GM21723 (cell line): Measurements from ENCODE around the gene ABCA4.

Experiments used
- ATAC-seq: cut with Tn5 transposase; IDR thresholded peaks from one replicate; pipeline ENCODE4 v1.9.1; 2021; ENCODE audit warnings: mild to moderate bottlenecking, moderate library complexity; ENCODE audit not compliant: unreplicated experiment

ABCA4 gene

DNA sequence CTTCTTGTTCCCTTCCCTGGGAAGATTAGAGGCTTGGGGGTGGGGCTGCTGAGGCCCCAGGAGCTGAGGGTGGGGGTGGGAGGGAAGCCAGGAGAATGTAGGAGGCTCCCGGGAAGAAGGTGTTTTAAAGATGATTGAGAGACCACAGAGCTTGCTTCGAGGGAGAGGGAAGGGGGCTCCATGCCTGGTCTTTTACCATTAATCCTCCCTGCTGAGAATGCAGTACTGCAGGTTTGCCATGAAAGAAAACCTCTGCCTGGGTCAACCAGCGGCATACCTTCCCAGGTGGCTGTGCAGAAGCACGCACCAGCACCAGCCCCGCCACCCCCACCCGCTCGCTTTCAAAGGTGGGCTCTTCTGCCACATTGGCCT is 15.4 kb downstream of the ABCA4 start:
- ATAC-seq, result no peak

DNA sequence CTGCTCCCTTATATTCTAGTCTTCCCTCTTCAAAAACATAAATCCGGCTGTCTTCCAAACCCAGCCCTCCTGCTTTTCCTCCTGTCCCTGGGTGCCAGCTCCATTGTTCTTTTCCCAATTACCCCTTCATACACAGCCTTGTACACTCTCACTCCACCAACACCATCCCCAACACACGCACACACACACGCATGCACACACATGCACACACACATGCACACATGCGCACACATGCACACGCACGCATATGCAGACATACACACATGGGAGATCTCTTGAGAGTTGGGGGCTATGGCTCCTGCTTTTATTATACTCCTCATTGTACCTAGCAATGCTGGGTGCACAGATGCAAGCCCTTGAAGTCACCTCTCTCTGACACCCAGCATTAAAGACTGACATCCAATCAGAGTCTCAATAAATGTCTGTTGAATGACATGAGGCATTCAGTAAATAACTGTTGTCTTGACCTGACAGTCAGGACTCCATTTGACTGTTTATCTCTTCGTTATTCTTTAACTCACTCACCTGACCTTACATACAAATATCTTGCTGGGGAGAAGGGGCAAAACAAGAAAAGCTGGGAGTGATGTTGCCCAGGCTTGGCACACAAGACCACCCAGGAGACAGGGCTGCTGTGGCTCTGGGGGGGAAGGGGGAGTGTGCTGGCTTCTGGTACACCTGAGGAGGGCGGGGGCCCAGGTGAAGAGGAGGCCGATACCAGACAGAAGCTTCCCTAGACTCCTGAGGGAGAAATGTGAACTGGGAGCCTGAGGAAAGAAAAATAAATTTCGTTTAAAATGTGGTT is 16.0 kb downstream of the ABCA4 start:
- ATAC-seq, result no peak

DNA sequence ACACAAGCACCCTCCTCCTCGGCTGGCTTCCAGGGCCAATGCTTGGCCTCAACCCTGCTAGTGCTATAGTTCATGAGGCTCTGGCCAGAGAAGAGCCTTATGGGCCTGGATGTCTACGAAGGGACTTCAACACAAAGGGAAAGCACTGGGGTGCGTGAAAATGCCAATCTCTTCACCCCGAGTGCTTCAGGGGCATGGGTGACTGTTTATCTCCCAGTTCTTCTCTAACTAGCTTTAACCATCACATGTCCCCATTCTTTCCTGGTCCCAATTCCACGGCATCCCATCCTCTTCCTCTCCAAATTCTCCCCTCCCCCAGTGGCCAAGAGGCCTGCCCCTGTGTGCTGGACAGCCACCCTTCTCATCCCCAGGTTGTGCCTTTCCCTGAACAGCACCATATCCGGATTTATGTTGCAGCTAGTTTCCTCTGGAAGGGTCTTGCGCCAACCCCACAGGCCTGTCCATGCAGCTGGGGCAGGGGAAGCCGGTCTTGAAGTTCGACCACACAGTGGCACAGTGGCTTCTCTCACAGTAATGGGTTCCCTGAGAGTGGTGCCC is 16.7 kb downstream of the ABCA4 start:
- no peak for ATAC-seq

DNA sequence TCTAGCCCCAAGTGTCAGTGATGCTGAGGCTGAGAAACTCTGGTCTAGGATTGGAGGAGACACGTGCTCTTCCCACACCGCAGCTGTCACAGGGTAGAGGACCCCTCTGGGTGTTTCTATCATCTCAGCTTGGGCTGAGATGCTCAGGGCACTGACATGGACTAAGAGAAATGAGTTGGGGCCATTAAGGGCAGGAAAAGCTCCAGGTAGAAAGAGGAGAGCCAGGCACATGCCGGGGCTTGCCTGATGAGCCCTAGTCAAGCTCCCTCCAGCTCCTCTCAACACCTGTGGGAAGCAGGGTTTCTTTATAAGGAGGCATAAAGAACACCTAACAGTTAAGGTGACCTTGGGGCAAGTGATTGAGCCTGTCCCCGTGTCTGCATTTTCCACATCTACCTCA is 17.3 kb downstream of the ABCA4 start:
- ATAC-seq, result no peak

DNA sequence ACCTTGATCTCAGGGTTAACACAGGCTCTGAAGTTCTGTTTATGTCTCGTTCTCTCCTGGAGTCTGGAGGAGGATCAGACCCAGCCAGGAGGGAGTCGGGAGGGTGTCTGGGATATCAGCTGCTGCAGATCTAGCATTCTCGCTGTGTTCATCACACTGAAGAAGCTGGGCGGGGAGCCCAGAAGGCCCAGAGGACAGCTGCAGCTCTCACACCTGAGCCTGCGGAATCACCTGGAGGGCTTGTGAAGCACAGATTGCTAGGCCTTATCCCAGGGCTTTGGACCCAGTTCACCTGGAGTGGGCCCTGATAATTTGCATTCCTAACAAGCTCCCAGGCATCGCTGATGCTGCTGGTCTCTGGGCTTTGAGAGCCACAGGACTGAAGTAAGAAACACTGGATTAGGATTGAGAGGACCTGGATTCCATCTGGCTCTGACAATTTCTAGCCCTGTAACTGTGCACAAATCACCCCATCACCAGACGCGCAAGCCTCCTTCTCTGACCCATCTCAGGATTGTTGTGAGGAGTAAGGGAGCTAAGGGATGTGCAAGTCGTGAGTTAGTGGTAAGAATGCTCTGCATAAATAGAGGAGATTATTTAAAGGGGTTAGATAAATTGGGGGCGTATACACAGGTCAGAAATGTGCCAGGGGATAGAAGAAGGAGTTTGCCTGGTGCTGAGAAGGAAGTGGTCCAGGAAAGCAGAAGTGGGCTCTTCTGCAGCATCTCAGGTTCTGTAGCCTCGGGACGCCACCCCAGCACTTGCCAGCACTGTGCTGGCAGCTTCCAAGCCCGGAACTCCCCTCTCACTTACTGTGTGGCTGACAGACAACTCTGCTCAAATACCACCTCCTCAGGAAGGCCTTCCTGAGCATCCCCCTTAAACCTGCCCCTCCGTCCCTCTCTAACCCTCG is 19.1 kb downstream of the ABCA4 start:
- ATAC-seq, result no peak

DNA sequence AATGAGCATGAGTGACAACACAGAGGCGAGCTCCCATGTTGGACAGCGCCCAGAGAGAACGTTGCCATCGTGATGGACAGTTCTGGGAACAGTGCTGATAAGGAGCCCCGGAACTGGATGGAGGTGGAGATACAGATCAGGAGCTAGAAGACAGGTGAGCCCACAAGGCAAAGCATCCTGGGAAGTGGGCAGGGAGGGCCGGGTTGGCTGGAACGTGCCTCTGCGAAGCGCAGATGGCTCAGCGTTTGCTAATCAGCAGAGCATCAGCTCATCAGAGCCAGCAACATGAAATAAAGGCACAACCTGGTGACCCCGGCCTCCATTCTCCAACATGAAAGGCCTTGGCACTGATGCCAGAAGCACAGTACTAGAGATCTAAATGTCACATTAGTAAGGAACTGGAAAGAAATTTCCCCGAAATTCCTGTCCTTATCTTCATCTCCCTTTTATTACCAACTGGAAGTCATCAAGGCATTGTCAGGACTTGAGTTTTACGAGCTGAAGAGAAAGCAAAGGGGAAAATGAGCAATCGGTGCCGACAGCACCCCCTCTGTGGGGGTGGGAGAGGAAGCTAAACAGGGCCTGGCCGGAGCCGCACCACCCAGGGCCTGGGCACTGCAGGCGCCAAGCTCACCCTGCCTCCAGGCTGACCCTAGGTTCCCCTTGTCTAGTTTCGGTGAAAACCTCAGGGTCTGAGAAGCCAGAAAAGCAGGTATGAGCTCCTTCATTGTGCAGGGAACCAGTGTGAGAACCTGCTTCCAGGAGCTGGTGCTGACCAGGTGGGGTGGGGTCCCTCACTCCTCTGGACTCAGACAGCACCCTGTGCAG is 19.9 kb downstream of the ABCA4 start:
- ATAC-seq, result no peak

DNA sequence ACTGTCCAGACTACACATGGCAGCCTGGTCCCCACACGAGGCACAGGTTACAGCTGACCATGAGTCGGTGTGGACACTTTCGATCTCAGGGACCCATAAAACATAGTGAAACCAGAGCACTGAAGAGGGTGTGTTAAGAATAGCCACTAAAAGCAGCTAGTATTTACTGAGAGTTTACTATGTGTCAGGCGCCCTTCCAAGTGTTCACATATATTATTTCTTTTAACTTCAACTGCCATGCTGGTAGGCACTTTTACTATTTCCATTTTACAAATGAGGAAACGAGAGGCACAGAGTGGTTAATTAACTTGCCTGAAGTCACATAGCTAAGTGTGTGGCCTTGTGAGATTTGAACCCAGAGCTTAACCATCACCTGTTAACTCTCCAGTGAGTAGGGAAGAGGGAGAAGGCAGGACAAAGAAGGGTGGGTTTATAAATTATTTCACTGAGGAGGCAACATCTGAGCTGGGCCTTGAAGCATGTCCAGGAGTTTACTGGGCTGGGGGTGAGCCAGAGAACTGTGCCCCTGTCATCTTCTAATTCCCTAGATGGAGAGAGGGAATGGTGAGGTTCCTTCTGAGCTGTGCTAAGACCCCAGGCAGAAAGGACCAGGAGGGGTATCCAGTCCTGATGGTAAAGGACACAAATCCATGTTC is 20.7 kb downstream of the ABCA4 start:
- ATAC-seq, result no peak

DNA sequence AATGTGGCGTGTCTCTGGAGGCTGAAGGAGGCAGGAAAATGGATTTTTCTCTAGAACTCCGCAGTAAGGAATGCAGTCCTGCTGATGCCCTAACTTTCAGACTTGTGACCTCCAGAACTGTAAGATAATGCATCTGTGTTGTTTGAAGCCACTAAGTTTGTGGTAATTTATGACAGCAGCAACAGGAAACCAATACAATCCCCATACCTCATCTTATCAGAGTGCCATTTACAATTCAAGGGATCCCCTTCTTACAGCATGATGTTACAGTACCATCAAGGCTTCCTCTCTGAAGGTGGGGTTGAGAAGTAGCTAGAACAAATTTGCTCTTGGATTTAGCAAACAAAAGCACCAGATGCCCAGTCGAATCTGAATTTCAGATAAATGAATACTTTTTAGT is 21.6 kb downstream of the ABCA4 start:
- no peak for ATAC-seq

DNA sequence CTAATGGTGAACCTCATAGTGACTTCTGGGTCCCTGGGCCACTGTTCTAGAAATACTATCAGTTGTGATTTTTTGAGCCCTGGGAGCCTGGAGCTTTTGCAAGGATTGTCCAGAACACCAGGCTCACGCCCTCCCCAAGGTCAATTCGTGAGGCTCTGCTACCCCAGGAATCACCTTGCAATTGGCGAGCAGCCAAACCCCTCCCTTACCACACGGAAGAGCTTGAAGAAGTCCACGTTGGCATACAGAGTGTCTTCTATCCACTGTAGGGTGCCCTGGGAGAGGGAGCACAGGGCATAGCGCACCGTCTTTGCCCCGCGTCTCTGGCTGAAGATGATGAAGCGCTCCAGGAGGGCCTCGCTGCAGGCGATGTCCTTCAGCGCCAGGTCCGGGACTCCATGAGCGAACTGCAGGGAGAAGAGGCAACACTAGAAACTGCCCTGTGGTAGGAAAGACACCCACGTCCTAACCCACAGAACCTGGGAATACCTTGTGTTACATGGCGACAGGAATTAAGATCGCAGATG is 22.3 kb downstream of the ABCA4 start:
- no peak for ATAC-seq

DNA sequence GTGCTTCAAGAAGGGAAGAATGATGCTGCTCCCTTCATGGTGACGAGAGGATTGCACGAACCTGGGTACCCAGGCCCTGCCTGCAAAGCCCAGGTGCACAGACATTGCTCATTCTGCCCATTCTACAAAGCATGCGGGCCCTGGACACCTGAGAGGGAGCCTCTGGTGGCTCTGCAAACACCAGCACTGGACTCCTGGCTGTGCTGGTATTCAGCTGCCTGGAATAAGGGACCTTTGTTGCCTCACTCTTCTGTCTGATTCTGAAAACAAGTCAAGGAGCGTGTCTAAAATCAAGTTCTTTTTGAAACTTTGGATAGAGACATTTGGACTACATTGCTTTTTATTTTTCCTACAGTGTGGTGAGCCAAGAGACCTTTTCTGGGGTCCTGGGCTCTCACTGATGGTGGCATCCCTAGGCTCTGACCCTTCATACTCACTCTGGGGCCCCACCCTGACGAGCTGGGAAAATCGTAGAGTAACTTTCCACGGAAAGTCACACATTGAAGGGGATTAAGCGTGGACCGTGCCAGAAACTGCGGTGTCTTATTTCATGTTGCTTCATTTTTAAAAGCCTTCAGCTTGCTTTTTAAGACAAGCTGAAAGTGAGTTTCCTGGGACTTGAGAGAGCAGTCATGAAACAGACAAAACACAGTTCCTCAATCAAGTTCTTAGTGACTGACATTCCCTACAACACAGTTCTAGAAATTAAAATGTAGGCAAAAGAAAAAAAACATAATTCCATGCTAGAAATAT is 24.0 kb downstream of the ABCA4 start:
- no peak for ATAC-seq

DNA sequence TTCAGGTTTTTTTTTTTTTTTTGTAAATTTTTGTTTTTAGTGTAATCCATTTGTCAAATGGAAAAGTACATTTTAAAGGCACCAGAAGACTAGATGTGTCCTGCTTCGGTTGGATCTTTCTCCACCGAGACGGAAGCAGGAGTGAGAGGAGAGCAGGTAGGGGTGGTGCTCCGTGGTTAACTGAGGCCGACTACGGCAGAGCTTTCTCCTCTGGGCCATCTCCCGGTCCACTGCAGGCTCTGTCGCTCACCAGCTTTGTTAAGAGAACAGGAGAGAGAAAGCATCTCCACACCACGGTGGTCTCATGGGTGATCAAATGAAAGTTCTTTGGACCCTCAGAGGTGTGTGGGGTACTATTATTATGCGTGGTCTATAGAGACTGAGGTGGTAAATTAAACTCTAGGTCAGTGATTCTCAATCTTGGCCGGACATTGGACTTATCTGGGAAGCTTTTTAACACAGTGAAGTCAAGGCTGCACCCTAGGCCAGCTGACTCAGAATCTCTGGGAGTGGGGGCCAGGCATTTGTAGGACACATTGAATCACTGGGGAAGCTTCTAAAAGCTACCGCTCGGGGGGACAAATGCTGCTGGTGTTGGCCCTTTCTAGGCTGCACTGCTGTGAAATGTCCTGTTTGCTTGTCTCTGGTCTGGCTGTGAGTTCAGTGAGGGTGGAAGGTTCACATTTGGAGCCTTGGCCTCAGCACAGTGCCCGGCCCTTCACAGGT is 25.0 kb downstream of the ABCA4 start:
- ATAC-seq, result no peak

DNA sequence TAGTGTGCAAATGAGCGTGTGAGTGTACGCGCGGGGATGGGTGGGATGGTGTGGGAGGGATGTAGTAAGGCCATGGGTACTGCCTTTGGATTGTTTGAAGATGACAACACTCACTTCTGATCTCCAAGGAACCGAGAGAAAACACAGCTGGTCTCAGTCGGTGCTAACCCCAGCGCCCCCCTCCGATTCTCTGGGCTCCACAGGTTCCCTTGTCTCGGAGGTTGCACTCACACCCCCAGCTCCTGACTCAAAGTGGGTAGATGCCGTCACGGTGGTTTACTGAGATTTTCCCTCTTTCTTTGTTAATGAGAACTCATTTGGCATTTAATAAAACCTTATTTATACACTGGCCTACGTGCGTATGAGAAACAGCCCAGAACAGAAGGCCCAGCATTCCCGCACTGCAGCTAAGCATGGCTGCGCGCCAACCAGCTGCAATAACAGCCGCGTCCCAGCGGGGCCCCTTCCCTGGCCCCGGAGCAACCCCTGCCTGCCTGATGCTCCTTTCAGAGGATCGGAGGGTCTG is 25.8 kb downstream of the ABCA4 start:
- no peak for ATAC-seq

DNA sequence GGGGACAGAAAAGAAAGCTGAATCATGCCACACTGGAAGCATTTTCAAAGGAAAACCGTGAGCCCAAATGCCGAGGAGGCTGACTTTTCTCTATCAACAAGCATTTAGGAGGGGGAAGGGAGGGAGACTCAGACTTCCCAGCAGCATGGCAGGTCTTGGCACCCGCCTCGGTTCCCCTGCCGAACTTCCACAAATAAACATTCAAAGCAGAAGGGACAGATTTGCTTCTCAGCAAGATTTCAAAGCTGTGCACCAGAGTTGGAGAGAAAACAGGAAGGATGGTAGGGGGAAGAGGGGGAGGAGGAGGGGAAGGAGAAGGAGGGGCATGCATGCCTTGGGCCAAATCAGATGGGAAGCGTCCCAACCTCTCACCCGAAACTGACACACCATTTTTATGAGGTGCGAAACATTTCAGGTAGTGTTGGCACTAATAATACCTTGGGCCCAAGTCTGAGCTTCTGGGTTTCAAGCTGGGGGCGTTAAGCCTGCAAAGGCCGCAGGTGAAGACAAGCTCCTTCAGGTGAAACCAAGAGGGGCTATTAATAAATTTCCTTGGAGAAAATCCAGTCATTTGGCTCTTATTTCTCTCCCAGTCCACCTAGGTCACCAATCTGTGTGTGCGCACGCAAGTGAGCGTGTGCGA is 26.4 kb downstream of the ABCA4 start:
- no peak for ATAC-seq

DNA sequence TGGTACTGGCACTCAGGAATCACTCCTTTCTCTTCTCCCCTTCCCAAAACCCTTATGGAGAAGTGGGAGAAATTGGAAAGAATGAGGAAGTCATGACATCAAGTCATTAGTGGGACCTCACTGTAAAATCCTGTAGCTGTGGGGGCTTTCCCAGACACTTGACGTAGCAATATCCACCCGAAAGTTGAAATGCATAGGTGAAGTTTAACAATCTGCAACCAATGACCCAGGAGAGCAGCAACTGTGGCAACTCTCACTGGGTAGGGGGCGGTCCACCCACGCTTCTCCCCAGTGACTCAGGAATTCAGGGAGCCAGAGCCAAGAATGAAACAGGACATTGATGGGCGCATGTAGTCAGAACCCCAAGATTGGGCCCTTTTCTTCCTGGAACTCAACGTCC is 27.0 kb downstream of the ABCA4 start:
- no peak for ATAC-seq

DNA sequence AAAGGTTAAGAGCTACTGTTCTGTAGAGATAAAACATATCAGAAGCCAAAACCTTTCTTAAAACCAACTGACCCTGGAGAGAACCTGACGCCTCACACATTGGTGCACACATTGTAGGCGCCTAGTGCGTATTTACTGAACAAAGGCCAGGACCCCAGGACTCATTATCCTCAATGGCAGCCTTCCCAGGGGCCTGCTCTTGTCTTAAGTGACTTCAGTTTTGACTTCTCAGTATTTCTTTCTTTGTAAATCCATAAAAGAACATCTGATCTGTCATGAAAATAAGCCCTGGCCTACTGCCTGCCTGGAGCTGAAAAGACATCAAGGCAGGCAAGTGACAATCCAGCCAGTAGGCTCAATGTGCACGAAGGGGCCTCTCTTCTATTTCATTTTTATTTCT is 27.6 kb downstream of the ABCA4 start:
- no peak for ATAC-seq

DNA sequence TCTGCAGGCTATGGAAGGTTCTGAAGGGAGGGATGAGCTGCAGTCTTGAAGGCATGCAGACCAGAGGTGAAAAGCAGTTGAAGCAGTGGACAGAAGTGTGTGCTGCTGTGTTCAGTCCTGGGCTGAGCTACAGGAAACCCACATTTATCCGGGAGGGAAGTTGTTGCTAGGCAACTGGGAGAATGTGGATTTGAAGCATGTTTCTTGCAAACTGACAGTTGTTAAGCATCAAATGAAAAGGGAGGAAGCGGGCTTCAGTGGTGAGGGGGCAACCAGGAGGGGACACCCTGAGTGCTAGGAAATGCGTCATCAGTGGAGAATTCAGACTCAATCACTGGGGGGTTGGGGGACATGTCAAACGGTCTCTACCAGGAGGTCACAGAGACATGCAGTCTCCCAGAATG is 28.7 kb downstream of the ABCA4 start:
- no peak for ATAC-seq

DNA sequence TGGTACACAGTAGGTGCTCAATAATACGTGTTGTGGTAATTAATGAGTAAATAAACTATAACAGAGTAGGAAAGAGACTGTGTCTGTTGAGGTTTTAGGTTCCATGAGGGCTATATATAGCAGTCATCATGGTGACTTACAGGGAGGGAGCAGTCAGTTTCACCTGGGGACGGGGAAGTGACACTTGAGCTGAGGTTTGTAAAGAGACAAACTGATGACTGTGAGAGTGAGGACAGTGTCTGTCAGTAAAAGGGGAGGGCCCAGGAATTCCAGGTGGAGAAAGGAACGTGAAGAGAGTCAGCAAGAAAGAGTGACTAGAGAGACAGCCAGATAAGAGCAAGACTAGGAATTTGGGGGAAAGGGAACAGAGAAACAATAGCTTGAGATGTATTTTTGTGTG is 30.2 kb downstream of the ABCA4 start:
- no peak for ATAC-seq

DNA sequence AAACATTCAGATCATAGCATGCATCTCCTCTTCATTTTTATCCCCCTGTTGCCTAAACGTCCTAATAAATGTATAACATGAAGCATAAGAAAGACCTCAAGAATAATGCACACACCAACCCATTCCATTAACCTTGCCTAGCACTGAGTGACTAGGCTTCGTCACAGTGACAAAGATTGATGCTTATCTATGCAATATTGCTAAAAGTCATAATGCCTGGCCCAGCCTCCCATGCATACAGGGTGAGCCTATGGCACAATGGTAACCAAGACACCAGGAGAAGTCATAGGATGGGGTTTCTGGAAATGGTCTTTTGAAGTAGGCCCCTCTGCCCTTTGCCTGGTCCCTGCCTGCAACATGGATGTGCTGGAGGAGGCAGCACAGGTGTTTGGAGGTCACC is 33.8 kb downstream of the ABCA4 start:
- ATAC-seq, result no peak
